KOPT-K1 (cell line): ENCODE results near the gene MVP.
"Not testable (repeated sequence)": the region's sequence is repeated elsewhere in the genome, so short reads cannot be mapped to it uniquely, and the experiment has no call there.

Experiments used
- H3K27ac ChIP-seq: fragments of 200-600 bp; sonication (generic); 2 replicates; pipeline ENCODE4 v1.5.1; 2016; ENCODE audit warnings: antibody characterized with exemption, mild to moderate bottlenecking, low read depth, low read length; ENCODE audit not compliant: poor library complexity, severe bottlenecking
- H3K36me3 ChIP-seq: fragments of 200-600 bp; sonication (generic); 2 replicates; pipeline ENCODE4 v1.5.1; 2017; ENCODE audit warnings: antibody characterized with exemption, mild to moderate bottlenecking, low read length, moderate library complexity; ENCODE audit not compliant: insufficient read depth
- H3K9me3 ChIP-seq: fragments of 200-600 bp; sonication (generic); 2 replicates; pipeline ENCODE4 v1.5.1; 2017; ENCODE audit warnings: antibody characterized with exemption, low read length, mild to moderate bottlenecking; ENCODE audit not compliant: insufficient read depth, poor library complexity, severe bottlenecking

The MVP gene

GRCh38 chr16:29791845-29792807, 28.1 kb upstream of the MVP start:
- Histone ChIP-seq H3K27ac (peak overlapping the region; percentile 96), H3K36me3 (peaks cover 48% of the 10 kb centered on the region), H3K9me3 (no peaks in the 10 kb centered on the region)

- peaks cover 58% of the 10 kb centered on the region for H3K36me3 ChIP-seq
- H3K9me3 ChIP-seq, H3K27ac ChIP-seq: not testable (repeated sequence)
Observed at GRCh38 chr16:29793153-29793552, 27.1 kb upstream of the MVP start.

GRCh38 chr16:29794231-29794710, 26.0 kb upstream of the MVP start:
- no peaks in the 10 kb centered on the region for H3K9me3 ChIP-seq
- no peak overlapping the region for H3K27ac ChIP-seq
- H3K36me3 ChIP-seq, result peaks cover 69% of the 10 kb centered on the region

GRCh38 chr16:29802416-29802935, 17.8 kb upstream of the MVP start:
- no peaks in the 10 kb centered on the region for H3K9me3 ChIP-seq
- peak overlapping the region; percentile 8 for H3K27ac ChIP-seq
- H3K36me3 ChIP-seq, result peaks cover 76% of the 10 kb centered on the region

- Histone ChIP-seq H3K36me3 (peaks cover 72% of the 10 kb centered on the region), H3K27ac (peak overlapping the region; percentile 96), H3K9me3 (no peaks in the 10 kb centered on the region)
Observed at GRCh38 chr16:29804020-29804419, 16.2 kb upstream of the MVP start.

GRCh38 chr16:29804455-29805231, 15.6 kb upstream of the MVP start:
- Histone ChIP-seq H3K9me3 (no peaks in the 10 kb centered on the region), H3K27ac (peak overlapping the region; percentile 96), H3K36me3 (peaks cover 72% of the 10 kb centered on the region)

GRCh38 chr16:29805232-29806098, 14.8 kb upstream of the MVP start:
- Histone ChIP-seq H3K36me3 (peaks cover 72% of the 10 kb centered on the region), H3K27ac (peak overlapping the region; percentile 96)

GRCh38 chr16:29806099-29806579, 14.1 kb upstream of the MVP start, which contains the start of gene MAZ:
Gene MAZ, plus strand, starts transcription at chr16:29806529. Its CDS starts 173 bp downstream, at chr16:29806702.
- Histone ChIP-seq H3K27ac (peak within 1 kb of the TSS; percentile 98), H3K36me3 (peaks cover 71% of the 10 kb centered on the region), H3K9me3 (no peaks in the 10 kb centered on the region)

More at GRCh38 chr16:29805232-29806098, 14.8 kb upstream of the MVP start:
- no peaks in the 10 kb centered on the region for H3K9me3 ChIP-seq

- peak overlapping the region; percentile 98 for H3K27ac ChIP-seq
- H3K9me3 ChIP-seq, result no peaks in the 10 kb centered on the region
- peaks cover 64% of the 10 kb centered on the region for H3K36me3 ChIP-seq
Observed at GRCh38 chr16:29806641-29807425, 13.4 kb upstream of the MVP start.

- H3K9me3 ChIP-seq, result no peaks in the 10 kb centered on the region
- peaks cover 56% of the 10 kb centered on the region for H3K36me3 ChIP-seq
- peak overlapping the region; percentile 98 for H3K27ac ChIP-seq
Observed at GRCh38 chr16:29807426-29808218, 12.6 kb upstream of the MVP start.

GRCh38 chr16:29808219-29808900, 11.9 kb upstream of the MVP start:
- Histone ChIP-seq H3K36me3 (peaks cover 49% of the 10 kb centered on the region), H3K9me3 (no peaks in the 10 kb centered on the region), H3K27ac (peak overlapping the region; percentile 98)

GRCh38 chr16:29809031-29809747, 11.1 kb upstream of the MVP start:
- H3K36me3 ChIP-seq, result peaks cover 40% of the 10 kb centered on the region
- H3K27ac ChIP-seq, result peak overlapping the region; percentile 98
- H3K9me3 ChIP-seq, result no peaks in the 10 kb centered on the region
